GM11168 (cell line): ENCODE results near the gene CFAP73.

Experiments
- in situ Hi-C: fragments of 300-500 bp; cut with MboI; formaldehyde crosslinking; loops from one replicate; pipeline ENCODE4 v1.12.0; 2022; ENCODE audit warnings: low sequenced_read_pairs; ENCODE audit not compliant: unreplicated experiment

CFAP73 gene

DNA sequence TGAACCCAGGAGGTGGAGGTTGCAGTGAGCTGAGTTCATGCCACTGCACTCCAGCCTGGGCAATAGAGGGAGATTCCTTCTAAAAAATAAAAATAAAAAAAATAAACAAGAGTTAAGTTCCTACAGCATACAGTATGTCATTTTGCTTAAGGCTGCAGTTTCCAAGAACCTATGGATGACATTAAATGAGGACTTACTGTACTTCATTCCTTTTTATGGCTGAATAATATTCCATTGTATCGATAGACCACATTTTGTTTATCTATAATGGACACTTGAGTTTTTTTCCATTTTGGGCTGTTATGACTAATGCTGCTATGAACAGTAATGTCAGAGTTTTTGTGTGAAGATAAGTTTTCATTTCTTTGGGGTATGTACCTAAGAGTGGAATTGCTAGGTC lies 31.4 kb upstream of the CFAP73 start:
- in situ Hi-C loops: no loop called here

DNA sequence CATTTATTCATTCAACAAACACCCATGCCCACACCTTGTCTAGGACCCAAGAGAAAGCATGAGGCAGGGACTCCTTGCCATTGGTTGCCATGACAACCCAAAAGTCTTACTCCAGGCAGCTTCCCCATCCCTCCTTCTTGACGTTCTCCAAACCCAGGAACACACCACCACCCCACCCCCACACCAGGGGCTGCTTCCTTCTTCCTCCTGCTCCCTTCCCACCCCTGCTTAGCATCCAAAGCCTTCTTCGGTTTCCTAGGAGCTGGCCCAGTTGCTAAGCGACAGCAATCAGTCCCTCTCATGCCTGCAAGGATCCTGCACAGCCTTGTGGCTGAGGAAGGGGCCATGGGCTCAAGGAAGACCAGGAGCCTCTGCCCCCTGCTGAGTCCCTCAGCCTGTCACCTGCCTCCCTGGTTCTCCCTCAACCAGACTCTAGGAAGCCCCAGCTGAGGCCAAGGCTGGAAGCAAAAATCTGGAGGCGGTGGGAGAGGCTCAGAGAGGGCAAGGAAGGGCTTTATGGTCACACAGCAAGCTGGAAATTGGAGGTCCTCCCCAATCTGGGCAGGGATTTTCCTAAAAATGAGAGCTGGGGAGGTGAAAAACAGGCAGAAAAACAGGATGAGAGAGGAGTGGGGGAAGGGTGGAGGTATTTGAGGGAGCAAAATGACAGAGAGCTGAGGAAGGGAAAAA lies 29.4 kb upstream of the CFAP73 start:
- in situ Hi-C loops: no loop called here

DNA sequence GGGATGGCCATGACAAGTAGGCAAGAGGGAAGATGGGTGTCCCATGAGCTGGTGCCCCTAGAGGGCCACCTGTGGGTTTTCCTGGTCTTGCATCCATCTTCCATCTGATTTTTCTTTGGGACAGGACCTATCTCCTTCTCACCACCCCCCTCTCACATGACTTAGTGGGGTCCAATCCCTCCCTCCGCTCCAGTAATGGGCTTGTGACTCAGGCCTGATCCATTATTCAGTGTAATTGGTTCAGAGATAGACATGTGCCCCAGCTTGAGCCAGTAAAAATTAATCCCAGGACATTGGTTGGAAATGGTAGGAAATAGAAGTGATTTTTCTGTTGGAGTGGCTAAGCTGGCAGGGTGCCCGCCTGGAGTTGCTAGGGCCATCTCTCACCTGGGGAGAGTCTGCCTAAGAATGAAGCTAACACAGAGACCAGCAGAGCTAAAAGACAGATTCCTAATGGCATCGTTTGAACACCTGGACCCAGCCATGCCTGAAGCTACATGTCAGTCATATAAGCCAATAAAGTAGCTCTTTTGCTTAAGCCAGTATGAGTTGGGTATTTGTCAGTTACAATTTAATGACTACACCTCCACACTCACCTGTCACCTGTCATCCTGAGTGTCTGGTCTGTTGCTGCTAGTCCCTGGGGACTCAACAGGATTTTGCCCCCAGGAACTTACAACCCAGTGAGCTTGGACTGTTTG lies 28.7 kb upstream of the CFAP73 start:
- in situ Hi-C loops: no loop called here

DNA sequence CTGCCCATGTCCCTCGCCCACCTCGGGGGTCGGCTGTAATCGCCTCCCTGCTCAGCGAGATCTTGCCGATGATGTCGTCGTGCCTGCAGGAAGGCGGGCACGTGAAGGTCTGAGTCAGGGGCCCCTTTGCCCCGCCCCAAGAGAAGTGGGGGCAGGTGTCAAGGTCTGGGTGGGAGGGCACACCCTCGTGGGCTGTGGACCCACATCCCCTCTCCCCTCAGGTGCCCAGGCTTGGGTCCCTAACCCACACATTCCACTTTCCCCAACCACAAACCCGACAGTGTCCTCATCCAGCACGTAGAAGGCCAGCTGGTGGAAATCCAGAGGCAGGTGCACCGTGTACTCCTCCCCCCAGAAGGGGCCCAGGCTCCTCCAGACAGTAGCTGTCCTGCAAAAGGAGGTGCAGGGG lies 21.7 kb upstream of the CFAP73 start:
- in situ Hi-C loops: no loop called here

GRCh38 chr12:113128802-113129663 lies 20.5 kb upstream of the CFAP73 start:
- in situ Hi-C loops: no loop called here

- in situ Hi-C loops: no loop called here
These were observed 19.7 kb upstream of the CFAP73 start for GRCh38 chr12:113129664-113130456.

DNA sequence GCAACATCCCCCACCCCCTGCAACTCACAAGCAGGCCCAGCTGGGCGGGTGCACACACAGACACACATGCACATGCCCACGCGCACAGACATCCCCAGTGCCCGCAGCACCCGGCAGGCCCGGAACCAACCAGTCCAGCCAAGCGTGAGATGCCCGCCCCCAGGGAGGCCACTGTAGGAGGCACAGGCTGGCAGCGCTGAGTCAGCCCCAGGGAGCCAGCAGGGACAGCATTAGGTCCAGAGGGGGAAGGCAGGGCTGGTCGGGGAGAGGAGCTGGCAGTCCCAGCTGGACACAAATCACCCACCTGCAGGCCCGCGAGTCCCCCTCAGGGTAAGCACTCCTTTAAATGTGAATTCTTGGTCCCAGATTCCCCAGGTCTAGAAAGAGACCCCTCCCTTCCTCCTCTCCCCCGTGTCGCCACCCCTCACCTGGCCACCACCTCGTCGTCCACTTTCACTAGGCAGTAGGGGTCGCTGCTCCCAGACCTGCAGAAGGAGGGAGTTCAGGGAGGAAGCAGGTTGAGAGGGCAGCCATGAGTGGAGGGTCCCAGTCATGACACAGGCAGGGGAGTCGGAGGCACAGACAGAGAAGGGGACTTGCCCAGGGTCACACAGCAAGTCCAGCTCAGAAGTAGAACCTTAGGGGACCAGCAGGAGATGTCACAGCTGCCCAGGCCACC lies 18.9 kb upstream of the CFAP73 start:
- in situ Hi-C loops: no loop called here

- in situ Hi-C loops: no loop called here
These were observed 18.0 kb upstream of the CFAP73 start for GRCh38 chr12:113131556-113131955.

DNA sequence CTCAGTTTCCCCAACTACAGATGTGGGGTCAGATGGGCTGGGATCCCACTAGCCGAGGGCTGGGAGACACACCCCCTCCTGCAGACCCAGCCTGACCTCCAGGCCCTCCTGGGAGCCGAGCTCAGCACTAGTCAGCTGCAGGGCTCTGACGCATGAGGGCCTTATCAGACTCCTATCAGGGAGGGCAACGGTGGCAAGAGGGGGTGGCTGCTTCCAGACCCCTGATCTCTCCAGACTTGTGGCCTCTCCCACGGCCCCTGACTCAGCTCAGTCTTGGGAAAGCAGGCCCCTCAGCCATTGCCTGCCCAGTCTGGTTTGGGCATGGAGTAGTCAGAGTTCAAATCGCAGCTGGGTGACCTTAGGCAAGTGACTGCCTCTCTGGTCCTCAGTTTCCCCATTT lies 16.5 kb upstream of the CFAP73 start:
- in situ Hi-C loops: no loop called here

- in situ Hi-C loops: no loop called here
These were observed 15.9 kb upstream of the CFAP73 start for GRCh38 chr12:113133666-113134065.

DNA sequence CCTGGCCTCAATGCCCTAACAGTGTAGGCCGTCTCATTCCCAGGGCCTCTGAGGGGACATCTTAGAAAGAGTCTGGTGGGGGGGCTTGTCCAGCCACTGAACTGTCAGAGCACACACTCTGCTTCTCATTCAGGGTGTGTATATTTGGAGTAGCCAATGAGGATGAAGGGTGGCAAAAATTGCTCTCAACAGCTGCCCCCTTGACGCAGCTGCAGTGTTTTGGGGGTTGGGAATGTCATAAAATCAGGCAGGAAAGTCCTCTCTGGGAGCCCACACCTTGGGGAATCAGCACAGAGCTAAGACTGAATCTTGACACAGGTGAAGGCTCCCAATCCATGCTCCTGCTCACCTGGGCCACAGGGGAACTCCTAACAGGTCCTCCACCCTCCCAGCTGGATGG lies 15.5 kb upstream of the CFAP73 start:
- in situ Hi-C loops: no loop called here

- in situ Hi-C loops: no loop called here
These were observed 15.0 kb upstream of the CFAP73 start for GRCh38 chr12:113134521-113134951.

- in situ Hi-C loops: no loop called here
These were observed 14.1 kb upstream of the CFAP73 start, which contains the start of gene RASAL1 for GRCh38 chr12:113135178-113136127. TSS of gene RASAL1 (minus strand) at chr12:113135761. CDS start at chr12:113135462, 299 bp downstream.

GRCh38 chr12:113136128-113136989 lies 13.2 kb upstream of the CFAP73 start:
- in situ Hi-C loops: no loop called here

GRCh38 chr12:113136990-113137511 lies 12.5 kb upstream of the CFAP73 start:
- in situ Hi-C loops: no loop called here

GRCh38 chr12:113137861-113138783 lies 11.4 kb upstream of the CFAP73 start:
- in situ Hi-C loops: no loop called here
